Colonic mucosa (tissue), 4 donors: ENCODE data around the gene AFG3L2. TPM values are rescaled to one million over a fixed set of nuclear protein-coding genes. Genes with fewer than 3 reads are reported as not detected.

ENCODE experiments used
- DNase-seq: peaks from one replicate; pipeline ENCODE4 v3.0.0-alpha.2; 2020
- H3K27ac ChIP-seq: fragments of 200-600 bp; one replicate; pipeline ENCODE4 v1.8.0; 2021
- H3K27me3 ChIP-seq: fragments of 200-600 bp; one replicate; pipeline ENCODE4 v1.8.0; 2021
- H3K36me3 ChIP-seq: fragments of 200-600 bp; one replicate; pipeline ENCODE4 v1.8.0; 2021
- H3K4me1 ChIP-seq: fragments of 200-600 bp; one replicate; pipeline ENCODE4 v1.8.0; 2021; ENCODE audit warnings: mild to moderate bottlenecking
- H3K4me3 ChIP-seq: fragments of 200-600 bp; one replicate; pipeline ENCODE4 v1.8.0; 2021
- H3K9ac ChIP-seq, 2 donors: one replicate each; pipeline ENCODE4 v1.7.0; 2013; ENCODE audit warnings: control low read depth in 2 of 2, low read depth in 2 of 2, low read length in 2 of 2
- H3K9me3 ChIP-seq: fragments of 200-600 bp; one replicate; pipeline ENCODE4 v1.8.0; 2021
- intact Hi-C: fragments of 100-400 bp; cut with DNase I; formaldehyde crosslinking; loops from one replicate; pipeline ENCODE4 v1.14.1; 2022
- total RNA-seq, 2 donors: library from RNA; stranded (reverse); fragmentation: NEBNext Ultra II Directional in 1 of 2; extraction: Animal tissue kit (Norgen Biotek cat#: 25700) in 1 of 2; gene quantifications; one replicate each; pipeline ENCODE4 v1.2.1, GENCODE V29; 2021
- TF ChIP-seq, protein P1 (sequence below): fragments of 200-600 bp; IDR thresholded peaks from one replicate; pipeline ENCODE4 v1.8.0; 2022; ENCODE audit warnings: antibody characterized with exemption, mild to moderate bottlenecking
- donor health status: healthy.
- donor health status: DM: no; HTN: no; CAD: no.
- donor health status: DM: no; HTN: no; CAD: no.

Gene AFG3L2
- total RNA-seq, 2 donors from 2014 or later = 94.3 to 112 TPM

- H3K9me3 ChIP-seq = no peaks in the 10 kb centered on the region
Measured at GRCh38 chr18:12336171-12336613, 40.8 kb downstream of the AFG3L2 start.

DNA sequence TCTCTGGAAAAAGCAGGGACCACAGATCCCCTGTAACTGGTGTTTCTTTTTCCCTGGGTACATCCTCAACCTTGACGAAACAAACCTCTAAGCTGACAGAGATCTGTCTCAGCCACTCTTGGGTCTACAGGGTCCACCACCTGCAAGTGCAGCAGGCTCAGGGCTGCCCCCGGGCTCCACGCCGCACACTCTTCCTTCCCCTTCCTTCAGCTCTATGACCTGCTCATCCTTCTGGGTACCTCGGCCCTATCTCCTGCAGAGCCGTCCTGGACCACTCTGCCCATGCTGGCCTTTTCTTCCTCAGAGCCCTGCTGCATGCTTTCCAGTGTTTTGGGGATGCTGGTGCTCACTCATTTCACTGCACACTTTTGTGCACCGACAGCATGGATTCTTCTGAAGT is 41.5 kb downstream of the AFG3L2 start:
- TF ChIP-seq, protein P1, sequence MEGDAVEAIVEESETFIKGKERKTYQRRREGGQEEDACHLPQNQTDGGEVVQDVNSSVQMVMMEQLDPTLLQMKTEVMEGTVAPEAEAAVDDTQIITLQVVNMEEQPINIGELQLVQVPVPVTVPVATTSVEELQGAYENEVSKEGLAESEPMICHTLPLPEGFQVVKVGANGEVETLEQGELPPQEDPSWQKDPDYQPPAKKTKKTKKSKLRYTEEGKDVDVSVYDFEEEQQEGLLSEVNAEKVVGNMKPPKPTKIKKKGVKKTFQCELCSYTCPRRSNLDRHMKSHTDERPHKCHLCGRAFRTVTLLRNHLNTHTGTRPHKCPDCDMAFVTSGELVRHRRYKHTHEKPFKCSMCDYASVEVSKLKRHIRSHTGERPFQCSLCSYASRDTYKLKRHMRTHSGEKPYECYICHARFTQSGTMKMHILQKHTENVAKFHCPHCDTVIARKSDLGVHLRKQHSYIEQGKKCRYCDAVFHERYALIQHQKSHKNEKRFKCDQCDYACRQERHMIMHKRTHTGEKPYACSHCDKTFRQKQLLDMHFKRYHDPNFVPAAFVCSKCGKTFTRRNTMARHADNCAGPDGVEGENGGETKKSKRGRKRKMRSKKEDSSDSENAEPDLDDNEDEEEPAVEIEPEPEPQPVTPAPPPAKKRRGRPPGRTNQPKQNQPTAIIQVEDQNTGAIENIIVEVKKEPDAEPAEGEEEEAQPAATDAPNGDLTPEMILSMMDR = no peak
- Histone ChIP-seq H3K27me3 (no peaks in the 10 kb centered on the region), H3K27ac (no peak overlapping the region), H3K36me3 (peaks cover 3% of the 10 kb centered on the region), H3K4me3 (no peak overlapping the region), H3K9ac (no peak overlapping the region), H3K9me3 (no peaks in the 10 kb centered on the region), H3K4me1 (no peaks in the 10 kb centered on the region)
- DNase-seq = no peak
- intact Hi-C loops = no loop called here

More at GRCh38 chr18:12336171-12336613, 40.8 kb downstream of the AFG3L2 start:
- intact Hi-C loops = no loop called here
- Histone ChIP-seq H3K27ac (no peak overlapping the region), H3K36me3 (peaks cover 3% of the 10 kb centered on the region), H3K9ac (no peak overlapping the region), H3K4me1 (no peaks in the 10 kb centered on the region), H3K27me3 (no peaks in the 10 kb centered on the region), H3K4me3 (no peak overlapping the region)
- TF ChIP-seq, protein P1 = no peak
- DNase-seq = no peak

- intact Hi-C loops = no loop called here
- H3K27ac ChIP-seq = no peak overlapping the region
- no peaks in the 10 kb centered on the region for H3K9me3 ChIP-seq
- H3K27me3 ChIP-seq = no peaks in the 10 kb centered on the region
- no peaks in the 10 kb centered on the region for H3K36me3 ChIP-seq
- no peaks in the 10 kb centered on the region for H3K4me1 ChIP-seq
- H3K4me3 ChIP-seq = no peak overlapping the region
- no peak overlapping the region for H3K9ac ChIP-seq
- DNase-seq = no peak
- TF ChIP-seq, protein P1 = no peak
Measured at GRCh38 chr18:12334863-12335262, 42.2 kb downstream of the AFG3L2 start.

DNA sequence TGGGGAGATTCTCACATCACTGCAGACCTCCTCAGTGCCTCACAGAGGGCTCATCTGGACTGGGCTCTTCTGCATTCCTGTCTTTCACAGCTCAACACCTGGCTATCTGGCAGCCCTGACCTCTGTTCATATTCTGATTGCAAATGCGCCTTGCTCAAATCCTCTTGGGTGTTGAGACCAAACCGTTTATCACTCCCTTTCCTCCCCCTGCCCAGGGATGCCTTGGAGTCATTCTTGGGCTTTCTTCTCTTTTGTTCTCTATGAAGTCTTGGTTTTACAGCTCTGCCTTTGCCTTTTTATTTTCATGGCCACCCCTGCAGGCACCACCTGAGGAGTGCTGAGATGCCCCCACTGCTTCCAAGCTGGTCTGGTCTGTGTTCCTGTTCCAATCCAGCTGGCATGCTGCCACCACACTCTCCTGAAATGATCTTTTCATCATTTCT is 42.6 kb downstream of the AFG3L2 start:
- no peaks in the 10 kb centered on the region for H3K36me3 ChIP-seq
- no peaks in the 10 kb centered on the region for H3K27me3 ChIP-seq
- H3K4me3 ChIP-seq = no peak overlapping the region
- H3K27ac ChIP-seq = no peak overlapping the region
- TF ChIP-seq, protein P1 = no peak
- H3K9me3 ChIP-seq = no peaks in the 10 kb centered on the region
- intact Hi-C loops = no loop called here
- no peak overlapping the region for H3K9ac ChIP-seq
- no peak for DNase-seq
- no peaks in the 10 kb centered on the region for H3K4me1 ChIP-seq

GRCh38 chr18:12333506-12334290 is 43.3 kb downstream of the AFG3L2 start:
- H3K9ac ChIP-seq = no peak overlapping the region
- no peak overlapping the region for H3K4me3 ChIP-seq
- no peak for DNase-seq
- H3K27me3 ChIP-seq = no peaks in the 10 kb centered on the region
- TF ChIP-seq, protein P1 = no peak
- H3K27ac ChIP-seq = no peak overlapping the region
- intact Hi-C loops = no loop called here
- no peaks in the 10 kb centered on the region for H3K4me1 ChIP-seq
- H3K9me3 ChIP-seq = no peaks in the 10 kb centered on the region
- no peaks in the 10 kb centered on the region for H3K36me3 ChIP-seq
